HL-60 (cell line): ENCODE results near the gene SPATS2.

ENCODE experiments used
- DNase-seq, 2 experiments: peaks; one replicate each; pipeline ENCODE4 v3.0.0-alpha.2; 2010 to 2020; ENCODE audit warnings: low read depth in 1 of 2, low spot score in 1 of 2
- H3K27ac ChIP-seq: fragments of 250-450 bp; sonication (Bioruptor Pico); replicated peaks from 2 replicates; pipeline ENCODE4 v1.5.1; 2020; ENCODE audit warnings: mild to moderate bottlenecking, moderate library complexity
- H3K27me3 ChIP-seq: fragments of 250-450 bp; sonication (Bioruptor Pico); 2 replicates; pipeline ENCODE4 v1.5.1; 2021; ENCODE audit warnings: mild to moderate bottlenecking, moderate library complexity; ENCODE audit not compliant: insufficient read depth, poor library complexity, severe bottlenecking
- H3K4me3 ChIP-seq: replicated peaks from 2 replicates; pipeline ENCODE4 v1.5.1; 2011; ENCODE audit warnings: mild to moderate bottlenecking, control low read depth, low read length; ENCODE audit not compliant: insufficient read depth
- GABPA ChIP-seq: IDR thresholded peaks from 2 replicates; pipeline ENCODE4 v1.6.1; 2012; ENCODE audit warnings: low read depth
- POLR2AphosphoS5 ChIP-seq: IDR thresholded peaks from 2 replicates; pipeline ENCODE4 v1.6.1; 2012; ENCODE audit warnings: low read depth
- SPI1 ChIP-seq: IDR thresholded peaks from 2 replicates; pipeline ENCODE4 v1.6.1; 2012; ENCODE audit warnings: low read depth, mild to moderate bottlenecking, borderline replicate concordance
- TF ChIP-seq, protein P1 (sequence below): IDR thresholded peaks from 2 replicates; pipeline ENCODE4 v1.6.1; 2012; ENCODE audit warnings: low read depth; ENCODE audit not compliant: insufficient replicate concordance
- TF ChIP-seq, protein P2 (sequence below): IDR thresholded peaks from one replicate; pipeline ENCODE4 v1.5.1; 2011; ENCODE audit warnings: low read length, control low read depth, inconsistent platforms; ENCODE audit not compliant: insufficient read depth

The SPATS2 gene

DNA sequence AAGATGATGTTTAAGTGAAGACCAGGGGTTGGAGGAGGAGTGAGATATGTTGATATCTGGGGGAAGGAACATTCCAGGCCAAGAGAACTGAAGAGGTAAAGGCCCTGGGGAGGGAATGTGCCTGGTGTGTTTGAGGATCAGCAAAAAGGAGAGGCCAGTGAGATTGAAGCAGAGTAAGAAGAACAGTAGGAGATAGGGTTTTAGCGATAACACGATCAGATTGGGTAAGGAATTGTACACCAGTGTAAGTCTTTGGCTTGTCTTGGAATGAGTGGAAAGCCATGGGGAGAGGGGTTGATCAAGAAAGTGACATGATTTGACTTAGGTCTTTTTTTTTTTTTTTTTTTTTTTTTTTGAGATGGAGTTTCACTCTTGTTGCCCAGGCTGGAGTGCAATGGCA, 39.4 kb upstream of the SPATS2 start:
- H3K4me3 ChIP-seq = no peak overlapping the region
- H3K27ac ChIP-seq = no peak overlapping the region
- no peaks in the 10 kb centered on the region for H3K27me3 ChIP-seq
- TF ChIP-seq POLR2AphosphoS5 = no peak
- TF ChIP-seq, protein P1, sequence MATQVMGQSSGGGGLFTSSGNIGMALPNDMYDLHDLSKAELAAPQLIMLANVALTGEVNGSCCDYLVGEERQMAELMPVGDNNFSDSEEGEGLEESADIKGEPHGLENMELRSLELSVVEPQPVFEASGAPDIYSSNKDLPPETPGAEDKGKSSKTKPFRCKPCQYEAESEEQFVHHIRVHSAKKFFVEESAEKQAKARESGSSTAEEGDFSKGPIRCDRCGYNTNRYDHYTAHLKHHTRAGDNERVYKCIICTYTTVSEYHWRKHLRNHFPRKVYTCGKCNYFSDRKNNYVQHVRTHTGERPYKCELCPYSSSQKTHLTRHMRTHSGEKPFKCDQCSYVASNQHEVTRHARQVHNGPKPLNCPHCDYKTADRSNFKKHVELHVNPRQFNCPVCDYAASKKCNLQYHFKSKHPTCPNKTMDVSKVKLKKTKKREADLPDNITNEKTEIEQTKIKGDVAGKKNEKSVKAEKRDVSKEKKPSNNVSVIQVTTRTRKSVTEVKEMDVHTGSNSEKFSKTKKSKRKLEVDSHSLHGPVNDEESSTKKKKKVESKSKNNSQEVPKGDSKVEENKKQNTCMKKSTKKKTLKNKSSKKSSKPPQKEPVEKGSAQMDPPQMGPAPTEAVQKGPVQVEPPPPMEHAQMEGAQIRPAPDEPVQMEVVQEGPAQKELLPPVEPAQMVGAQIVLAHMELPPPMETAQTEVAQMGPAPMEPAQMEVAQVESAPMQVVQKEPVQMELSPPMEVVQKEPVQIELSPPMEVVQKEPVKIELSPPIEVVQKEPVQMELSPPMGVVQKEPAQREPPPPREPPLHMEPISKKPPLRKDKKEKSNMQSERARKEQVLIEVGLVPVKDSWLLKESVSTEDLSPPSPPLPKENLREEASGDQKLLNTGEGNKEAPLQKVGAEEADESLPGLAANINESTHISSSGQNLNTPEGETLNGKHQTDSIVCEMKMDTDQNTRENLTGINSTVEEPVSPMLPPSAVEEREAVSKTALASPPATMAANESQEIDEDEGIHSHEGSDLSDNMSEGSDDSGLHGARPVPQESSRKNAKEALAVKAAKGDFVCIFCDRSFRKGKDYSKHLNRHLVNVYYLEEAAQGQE = no peak
- TF ChIP-seq, protein P2, sequence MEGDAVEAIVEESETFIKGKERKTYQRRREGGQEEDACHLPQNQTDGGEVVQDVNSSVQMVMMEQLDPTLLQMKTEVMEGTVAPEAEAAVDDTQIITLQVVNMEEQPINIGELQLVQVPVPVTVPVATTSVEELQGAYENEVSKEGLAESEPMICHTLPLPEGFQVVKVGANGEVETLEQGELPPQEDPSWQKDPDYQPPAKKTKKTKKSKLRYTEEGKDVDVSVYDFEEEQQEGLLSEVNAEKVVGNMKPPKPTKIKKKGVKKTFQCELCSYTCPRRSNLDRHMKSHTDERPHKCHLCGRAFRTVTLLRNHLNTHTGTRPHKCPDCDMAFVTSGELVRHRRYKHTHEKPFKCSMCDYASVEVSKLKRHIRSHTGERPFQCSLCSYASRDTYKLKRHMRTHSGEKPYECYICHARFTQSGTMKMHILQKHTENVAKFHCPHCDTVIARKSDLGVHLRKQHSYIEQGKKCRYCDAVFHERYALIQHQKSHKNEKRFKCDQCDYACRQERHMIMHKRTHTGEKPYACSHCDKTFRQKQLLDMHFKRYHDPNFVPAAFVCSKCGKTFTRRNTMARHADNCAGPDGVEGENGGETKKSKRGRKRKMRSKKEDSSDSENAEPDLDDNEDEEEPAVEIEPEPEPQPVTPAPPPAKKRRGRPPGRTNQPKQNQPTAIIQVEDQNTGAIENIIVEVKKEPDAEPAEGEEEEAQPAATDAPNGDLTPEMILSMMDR = no peak
- TF ChIP-seq SPI1 = no peak
- TF ChIP-seq GABPA = no peak
- DNase-seq = no peak

DNA sequence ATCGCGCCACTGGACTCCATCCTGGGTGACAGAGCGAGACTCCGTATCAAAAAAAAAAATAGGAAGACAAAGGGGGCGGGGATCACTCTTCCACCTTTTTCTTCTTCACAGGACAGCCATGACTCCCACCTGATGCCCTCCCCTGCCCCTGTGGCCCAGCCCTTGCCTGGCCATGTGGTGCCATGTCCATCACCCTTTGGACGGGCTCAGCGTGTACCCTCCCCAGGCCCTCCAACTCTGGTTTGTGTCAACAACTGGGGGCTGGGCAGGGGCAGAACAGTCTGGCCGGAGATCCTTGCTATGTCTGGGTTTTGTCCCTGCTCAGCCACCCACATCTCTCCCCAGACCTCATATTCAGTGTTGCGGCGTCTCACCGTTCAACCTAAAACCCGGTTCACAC, 38.4 kb upstream of the SPATS2 start:
- TF ChIP-seq GABPA (no peak), SPI1 (no peak), POLR2AphosphoS5 (no peak)
- TF ChIP-seq, protein P2 = no peak
- TF ChIP-seq, protein P1 = no peak
- no peak overlapping the region for H3K27ac ChIP-seq
- no peak overlapping the region for H3K4me3 ChIP-seq
- H3K27me3 ChIP-seq = no peaks in the 10 kb centered on the region
- no peak for DNase-seq

DNA sequence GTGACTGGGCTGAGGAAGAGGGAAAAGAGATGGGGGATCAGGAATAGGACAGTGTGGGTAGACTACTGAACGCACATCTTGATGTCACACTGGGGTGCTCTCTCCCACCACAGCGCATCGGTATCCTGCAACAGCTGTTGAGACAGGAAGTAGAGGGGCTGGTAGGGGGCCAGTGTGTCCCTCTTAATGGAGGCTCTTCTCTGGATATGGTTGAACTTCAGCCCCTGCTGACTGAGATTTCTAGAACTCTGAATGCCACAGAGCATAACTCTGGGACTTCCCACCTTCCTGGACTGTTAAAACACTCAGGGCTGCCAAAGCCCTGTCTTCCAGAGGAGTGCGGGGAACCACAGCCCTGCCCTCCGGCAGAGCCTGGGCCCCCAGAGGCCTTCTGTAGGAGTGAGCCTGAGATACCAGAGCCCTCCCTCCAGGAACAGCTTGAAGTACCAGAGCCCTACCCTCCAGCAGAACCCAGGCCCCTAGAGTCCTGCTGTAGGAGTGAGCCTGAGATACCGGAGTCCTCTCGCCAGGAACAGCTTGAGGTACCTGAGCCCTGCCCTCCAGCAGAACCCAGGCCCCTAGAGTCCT, 37.1 kb upstream of the SPATS2 start:
- Histone ChIP-seq H3K27ac (no peak overlapping the region), H3K4me3 (no peak overlapping the region), H3K27me3 (no peaks in the 10 kb centered on the region)
- no peak for DNase-seq
- TF ChIP-seq, protein P2 = no peak
